GM18873 (cell line): ENCODE data around the gene FRY.

Experiments used
- ATAC-seq: cut with Tn5 transposase; IDR thresholded peaks from one replicate; pipeline ENCODE4 v1.9.1; 2021; ENCODE audit warnings: mild to moderate bottlenecking, moderate library complexity, moderate number of reproducible peaks; ENCODE audit not compliant: unreplicated experiment, low FRiP score

The FRY gene

GRCh38 chr13:32013181-32013580 lies 18.4 kb upstream of the FRY start:
- ATAC-seq, result no peak

- no peak for ATAC-seq
Measured at GRCh38 chr13:32016119-32016518, 15.5 kb upstream of the FRY start.

- no peak for ATAC-seq
Measured at GRCh38 chr13:32016631-32017030, 14.9 kb upstream of the FRY start.

GRCh38 chr13:32017474-32017873 lies 14.1 kb upstream of the FRY start:
- no peak for ATAC-seq

GRCh38 chr13:32019612-32020233 lies 11.9 kb upstream of the FRY start:
- peak; percentile 71 for ATAC-seq

- no peak for ATAC-seq
Measured at GRCh38 chr13:32021785-32022184, 9.8 kb upstream of the FRY start.

GRCh38 chr13:32022311-32022710 lies 9.3 kb upstream of the FRY start:
- no peak for ATAC-seq

- ATAC-seq, result no peak
Measured at GRCh38 chr13:32023096-32023495, 8.5 kb upstream of the FRY start.

- no peak for ATAC-seq
Measured at GRCh38 chr13:32023698-32024097, 7.9 kb upstream of the FRY start.

- ATAC-seq, result no peak
Measured at GRCh38 chr13:32024750-32025149, 6.8 kb upstream of the FRY start.

- ATAC-seq, result no peak
Measured at GRCh38 chr13:32025730-32026129, 5.8 kb upstream of the FRY start.

GRCh38 chr13:32026623-32027022 lies 5.0 kb upstream of the FRY start:
- ATAC-seq, result no peak

GRCh38 chr13:32028711-32029110 lies 2.9 kb upstream of the FRY start:
- no peak for ATAC-seq

GRCh38 chr13:32029684-32030083 lies 1.9 kb upstream of the FRY start:
- ATAC-seq, result no peak

- ATAC-seq, result no peak
Measured at GRCh38 chr13:32031815-32032370, 319 bp downstream of the FRY start.

GRCh38 chr13:32032759-32033158 lies 1.2 kb downstream of the FRY start:
- ATAC-seq, result no peak

- no peak for ATAC-seq
Measured at GRCh38 chr13:32033744-32034143, 2.2 kb downstream of the FRY start.

- ATAC-seq, result no peak
Measured at GRCh38 chr13:32035716-32036115, 4.1 kb downstream of the FRY start.

- ATAC-seq, result no peak
Measured at GRCh38 chr13:32036126-32036695, 4.6 kb downstream of the FRY start.

- no peak for ATAC-seq
Measured at GRCh38 chr13:32036757-32037156, 5.2 kb downstream of the FRY start.

- no peak for ATAC-seq
Measured at GRCh38 chr13:32037471-32037870, 5.9 kb downstream of the FRY start.

GRCh38 chr13:32038343-32038742 lies 6.8 kb downstream of the FRY start:
- no peak for ATAC-seq
